Measurements from ENCODE around the gene VGF.
"Not testable (repeated sequence)": the region's sequence is repeated elsewhere in the genome, so short reads cannot be mapped to it uniquely, and the experiment has no call there.

The VGF gene

DNA sequence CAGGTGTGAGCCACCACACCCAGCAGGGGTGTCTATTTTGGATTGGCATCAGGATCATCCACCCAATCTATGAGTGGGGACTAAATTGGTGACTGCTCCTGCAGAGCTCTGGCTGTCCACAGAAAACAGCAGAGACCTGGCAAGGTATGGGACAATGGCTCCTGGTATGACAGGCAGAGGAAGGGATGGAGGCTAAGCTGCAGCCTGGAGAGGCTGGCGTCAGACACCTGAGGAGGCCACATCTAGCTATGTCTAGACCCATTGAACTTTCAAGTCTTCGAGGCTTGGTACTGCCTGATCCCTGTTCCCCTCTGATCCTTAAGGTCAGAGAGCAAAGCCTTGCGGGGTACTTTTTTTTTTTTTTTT is 41.7 kb downstream of the VGF start:
- H3K27me3 ChIP-seq (ENCODE audit: low read depth, low read length), result peaks cover 8% of the 10 kb centered on the region; the same call in 1 of the 2 replicates
- H3K79me2 ChIP-seq (ENCODE audit: low read length), result no peaks in the 10 kb centered on the region
- H3K27ac ChIP-seq (ENCODE audit: low read length), result no peak overlapping the region
- H2AFZ ChIP-seq (ENCODE audit: low read depth, low read length), result no peak overlapping the region
- H3K4me1 ChIP-seq (ENCODE audit: low read length), result peaks cover 7% of the 10 kb centered on the region; the same call in 1 of the 2 replicates
- H3K9me3 ChIP-seq (ENCODE audit: insufficient read depth, low read length), result no peaks in the 10 kb centered on the region
- no peak overlapping the region for H3K9ac ChIP-seq (ENCODE audit: low read length)
- H3K4me2 ChIP-seq (ENCODE audit: low read length), result no peak overlapping the region
- H4K20me1 ChIP-seq (ENCODE audit: insufficient read depth, low read length), result no peaks in the 10 kb centered on the region
- TF ChIP-seq, protein P1, sequence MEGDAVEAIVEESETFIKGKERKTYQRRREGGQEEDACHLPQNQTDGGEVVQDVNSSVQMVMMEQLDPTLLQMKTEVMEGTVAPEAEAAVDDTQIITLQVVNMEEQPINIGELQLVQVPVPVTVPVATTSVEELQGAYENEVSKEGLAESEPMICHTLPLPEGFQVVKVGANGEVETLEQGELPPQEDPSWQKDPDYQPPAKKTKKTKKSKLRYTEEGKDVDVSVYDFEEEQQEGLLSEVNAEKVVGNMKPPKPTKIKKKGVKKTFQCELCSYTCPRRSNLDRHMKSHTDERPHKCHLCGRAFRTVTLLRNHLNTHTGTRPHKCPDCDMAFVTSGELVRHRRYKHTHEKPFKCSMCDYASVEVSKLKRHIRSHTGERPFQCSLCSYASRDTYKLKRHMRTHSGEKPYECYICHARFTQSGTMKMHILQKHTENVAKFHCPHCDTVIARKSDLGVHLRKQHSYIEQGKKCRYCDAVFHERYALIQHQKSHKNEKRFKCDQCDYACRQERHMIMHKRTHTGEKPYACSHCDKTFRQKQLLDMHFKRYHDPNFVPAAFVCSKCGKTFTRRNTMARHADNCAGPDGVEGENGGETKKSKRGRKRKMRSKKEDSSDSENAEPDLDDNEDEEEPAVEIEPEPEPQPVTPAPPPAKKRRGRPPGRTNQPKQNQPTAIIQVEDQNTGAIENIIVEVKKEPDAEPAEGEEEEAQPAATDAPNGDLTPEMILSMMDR (IDR thresholded peaks at IDR 0.05; ENCODE audit: low read depth, low read length), result no peak
- TF ChIP-seq EZH2phosphoT487 (IDR thresholded peaks at IDR 0.05; ENCODE audit: low read depth), result no peak
- no peak overlapping the region for H3K4me3 ChIP-seq (ENCODE audit: low read length)
- H3K36me3 ChIP-seq (replicated peaks; ENCODE audit: low read depth, low read length), result no peaks in the 10 kb centered on the region

DNA sequence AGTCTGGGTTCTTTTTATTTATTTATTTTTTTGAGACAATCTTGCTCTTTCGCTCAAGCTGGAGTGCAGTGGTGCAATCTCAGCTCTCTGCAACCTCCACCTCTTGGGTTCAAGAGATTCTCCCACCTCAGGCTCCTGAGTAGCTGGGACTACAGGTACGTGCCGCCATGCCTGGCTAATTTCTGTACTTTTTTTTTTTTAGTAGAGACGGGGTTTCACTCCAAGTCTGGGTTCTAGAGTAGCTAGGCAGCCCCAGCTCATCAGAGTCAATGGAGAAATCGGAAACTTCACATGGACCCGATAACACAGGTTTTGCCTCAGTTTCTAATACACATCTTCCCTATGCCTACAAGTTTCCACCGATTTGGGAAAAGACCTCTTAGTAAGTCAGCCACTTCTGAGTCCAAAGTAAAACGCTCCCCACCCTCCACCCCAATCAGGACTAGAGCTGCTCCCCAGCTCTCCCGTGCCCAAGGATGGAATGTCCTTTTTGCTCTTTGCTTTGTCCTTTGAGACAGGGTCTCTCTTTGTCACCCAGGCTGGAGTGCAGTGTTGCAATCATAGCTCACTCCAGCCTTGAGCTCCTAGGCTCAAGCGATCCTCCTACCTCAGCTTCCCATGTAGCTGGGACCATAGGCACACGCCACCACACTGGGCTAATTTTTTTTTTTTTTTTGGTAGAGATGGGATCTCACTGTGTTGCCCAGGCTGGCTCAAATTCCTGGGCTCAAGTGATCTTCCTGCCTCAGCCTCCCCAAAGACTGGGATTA is 42.3 kb downstream of the VGF start:
- Histone ChIP-seq H3K36me3 (replicated peaks; ENCODE audit: low read depth, low read length) (no peaks in the 10 kb centered on the region), H2AFZ (ENCODE audit: low read depth, low read length) (no peak overlapping the region), H3K9me3 (ENCODE audit: insufficient read depth, low read length) (no peaks in the 10 kb centered on the region), H4K20me1 (ENCODE audit: insufficient read depth, low read length) (no peaks in the 10 kb centered on the region), H3K27me3 (ENCODE audit: low read depth, low read length) (peaks cover 8% of the 10 kb centered on the region; the same call in 1 of the 2 replicates), H3K27ac (ENCODE audit: low read length) (no peak overlapping the region), H3K4me1 (ENCODE audit: low read length) (peaks cover 7% of the 10 kb centered on the region; the same call in 1 of the 2 replicates), H3K4me3 (ENCODE audit: low read length) (no peak overlapping the region), H3K79me2 (ENCODE audit: low read length) (no peaks in the 10 kb centered on the region), H3K4me2 (ENCODE audit: low read length) (no peak overlapping the region), H3K9ac (ENCODE audit: low read length) (no peak overlapping the region)
- TF ChIP-seq, protein P1 (IDR thresholded peaks at IDR 0.05; ENCODE audit: low read depth, low read length), result no peak
- TF ChIP-seq EZH2phosphoT487 (IDR thresholded peaks at IDR 0.05; ENCODE audit: low read depth), result no peak

DNA sequence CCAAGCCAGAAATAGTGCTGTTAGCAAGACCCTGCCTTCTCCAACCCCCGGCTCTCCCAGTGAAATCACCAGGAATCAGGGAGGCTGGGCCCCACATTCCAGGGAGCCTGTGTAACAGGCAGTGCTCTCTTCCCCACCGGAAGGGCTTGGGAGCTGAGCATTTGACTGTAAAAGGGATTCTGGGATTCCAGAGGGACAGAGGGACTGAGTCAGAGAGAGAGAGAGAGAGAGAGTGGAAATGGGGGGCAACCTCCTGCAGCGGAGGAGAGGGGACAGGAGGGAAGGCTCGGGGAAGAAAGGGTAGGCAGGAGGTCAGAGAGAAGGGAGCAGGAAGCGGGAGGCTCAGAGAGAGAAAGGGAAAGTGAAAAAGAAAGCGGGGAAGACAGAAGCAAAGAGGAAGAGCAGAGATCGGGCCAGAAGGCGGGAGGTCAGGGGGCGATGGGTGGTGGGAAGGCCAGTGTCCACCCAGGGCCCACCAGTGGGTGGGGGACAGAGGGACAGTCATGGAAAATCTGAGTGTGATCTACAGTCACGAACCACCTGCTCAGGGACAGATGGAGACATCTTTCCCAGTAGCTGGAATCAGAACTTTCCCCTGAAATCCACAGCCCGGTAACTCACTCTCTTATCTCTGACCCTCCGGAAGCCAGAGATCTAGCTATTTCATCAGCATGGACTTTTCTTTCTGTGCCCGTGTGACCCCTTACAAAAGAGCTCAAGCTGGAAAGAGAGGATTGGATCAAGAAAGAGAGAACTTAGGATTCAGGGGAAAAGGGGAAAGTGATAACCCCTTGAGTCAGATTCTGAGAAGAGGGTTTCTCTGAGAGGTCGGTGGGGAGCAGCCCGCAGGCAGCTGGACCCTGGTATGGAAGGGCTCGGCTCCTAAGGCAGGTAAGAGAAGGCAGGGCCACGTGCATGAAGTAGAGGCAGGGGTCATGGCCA is 43.1 kb downstream of the VGF start:
- Histone ChIP-seq H3K9ac (ENCODE audit: low read length) (peak overlapping the region; percentile 53), H3K9me3 (ENCODE audit: insufficient read depth, low read length) (no peaks in the 10 kb centered on the region), H2AFZ (ENCODE audit: low read depth, low read length) (peak overlapping the region; percentile 99), H3K4me2 (ENCODE audit: low read length) (peak overlapping the region; percentile 93), H3K36me3 (replicated peaks; ENCODE audit: low read depth, low read length) (no peaks in the 10 kb centered on the region), H4K20me1 (ENCODE audit: insufficient read depth, low read length) (no peaks in the 10 kb centered on the region), H3K4me3 (ENCODE audit: low read length) (peak overlapping the region; percentile 69), H3K79me2 (ENCODE audit: low read length) (no peaks in the 10 kb centered on the region), H3K27ac (ENCODE audit: low read length) (no peak overlapping the region), H3K4me1 (ENCODE audit: low read length) (peaks cover 7% of the 10 kb centered on the region; the same call in 1 of the 2 replicates), H3K27me3 (ENCODE audit: low read depth, low read length) (peaks cover 8% of the 10 kb centered on the region; the same call in 1 of the 2 replicates)
- TF ChIP-seq, protein P1 (IDR thresholded peaks at IDR 0.05; ENCODE audit: low read depth, low read length), result no peak
- TF ChIP-seq EZH2phosphoT487 (IDR thresholded peaks at IDR 0.05; ENCODE audit: low read depth), result no peak

DNA sequence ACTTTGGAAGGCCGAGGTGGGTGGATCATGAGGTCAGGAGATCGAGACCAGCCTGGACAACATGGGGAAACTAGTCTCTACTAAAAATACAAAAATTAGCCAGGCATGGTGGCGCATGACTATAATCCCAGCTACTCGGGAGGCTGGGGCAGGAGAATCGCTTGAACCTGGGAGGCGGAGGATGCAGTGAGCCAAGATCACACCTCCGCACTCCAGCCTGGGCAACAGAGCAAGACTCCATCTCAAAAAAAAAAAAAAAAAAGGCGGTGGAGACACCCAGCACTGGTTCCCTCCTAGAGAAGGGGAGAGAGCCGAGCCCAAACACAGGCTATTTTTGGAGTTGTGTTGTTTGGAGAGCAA is 43.8 kb downstream of the VGF start:
- H3K9me3 ChIP-seq (ENCODE audit: insufficient read depth, low read length); H3K36me3 ChIP-seq (replicated peaks; ENCODE audit: low read depth, low read length); H3K27ac ChIP-seq (ENCODE audit: low read length); H3K79me2 ChIP-seq (ENCODE audit: low read length); H3K4me1 ChIP-seq (ENCODE audit: low read length); H3K4me3 ChIP-seq (ENCODE audit: low read length); H4K20me1 ChIP-seq (ENCODE audit: insufficient read depth, low read length); H3K9ac ChIP-seq (ENCODE audit: low read length); H3K27me3 ChIP-seq (ENCODE audit: low read depth, low read length): not testable (repeated sequence)
- H2AFZ ChIP-seq (ENCODE audit: low read depth, low read length), result peak overlapping the region; percentile 99; the same call in 1 of the 2 replicates
- H3K4me2 ChIP-seq (ENCODE audit: low read length), result peak overlapping the region; percentile 93
